Heart right ventricle (tissue), 16 donors: Measurements from ENCODE around the gene MCRIP1. TPM values are rescaled to one million over a fixed set of nuclear protein-coding genes. Genes with fewer than 3 reads are reported as not detected.

Source experiments
- ATAC-seq, 8 donors: fragments of 200-7000 bp; cut with Tn5 transposase; one replicate each; pipeline ENCODE4 v1.9.1; 2020; ENCODE audit warnings: mild to moderate bottlenecking in 8 of 8, moderate library complexity in 8 of 8, moderate number of reproducible peaks in 1 of 8
- DNase-seq, 2 donors: peaks; one replicate each; pipeline ENCODE4 v3.0.0-alpha.2; 2020
- H3K27ac ChIP-seq, 10 donors: fragments of 200-600 bp; sonication (generic) in 2 of 10; one replicate each; pipeline versions ENCODE4 v1.5.0 to v1.8.0; 2020 to 2022; ENCODE audit warnings: mild to moderate bottlenecking in 3 of 10
- H3K27me3 ChIP-seq, 7 donors: fragments of 200-600 bp; one replicate each; pipeline ENCODE4 v1.8.0; 2021 to 2022; ENCODE audit warnings: mild to moderate bottlenecking in 2 of 7
- H3K36me3 ChIP-seq, 9 donors: fragments of 200-600 bp; sonication (generic) in 1 of 9; one replicate each; pipeline versions ENCODE4 v1.5.0 to v1.8.0; 2020 to 2022; ENCODE audit warnings: mild to moderate bottlenecking in 2 of 9
- H3K4me1 ChIP-seq, 9 donors: fragments of 200-600 bp; sonication (generic) in 1 of 9; one replicate each; pipeline versions ENCODE4 v1.5.0 to v1.8.0; 2020 to 2022; ENCODE audit warnings: mild to moderate bottlenecking in 4 of 9
- H3K4me3 ChIP-seq, 10 donors: fragments of 200-600 bp; sonication (generic) in 2 of 10; one replicate each; pipeline versions ENCODE4 v1.5.0 to v1.8.0; 2020 to 2022; ENCODE audit warnings: mild to moderate bottlenecking in 7 of 10, moderate library complexity in 2 of 10
- H3K9me3 ChIP-seq, 11 donors: fragments of 200-600 bp in 10 of 11; sonication (generic) in 2 of 11; one replicate each; pipeline versions ENCODE4 v1.5.0 to v1.8.0; 2013 to 2022; ENCODE audit warnings: mild to moderate bottlenecking in 2 of 11, control low read depth in 1 of 11, moderate library complexity in 1 of 11
- WGBS, 2 donors: extraction: QIAGEN DNeasy Blood & Tissue Kit; methylation state at CpG; one replicate each; pipeline ENCODE4 v1.1.7; 2013; ENCODE audit warnings: inconsistent platforms in 1 of 2; 5-methylcytosine and 5-hydroxymethylcytosine counted together
- intact Hi-C, 10 donors: fragments of 100-400 bp; cut with DNase I; formaldehyde crosslinking; loops; one replicate each; pipeline versions ENCODE4 v1.11.1 to v1.14.2; 2022
- polyA plus RNA-seq, 2 donors: library from polyadenylated mRNA; stranded (reverse); fragments of 200-250 nt; gene quantifications; one replicate each; pipeline ENCODE4 v1.2.3, GENCODE V29; 2013
- total RNA-seq, 10 donors: library from RNA; stranded (reverse); fragmentation: NEBNext Ultra II Directional in 3 of 10; extraction: Animal tissue kit (Norgen Biotek cat#: 25700) in 3 of 10; gene quantifications; one replicate each; pipeline versions ENCODE4 v1.2.1 to v1.2.4, GENCODE V29; 2021 to 2023
- TF ChIP-seq, protein P1 (sequence below), 9 donors: fragments of 200-600 bp; sonication (generic) in 2 of 9; IDR thresholded peaks; one replicate each; pipeline versions ENCODE4 v1.5.0 to v1.8.0; 2021 to 2022; ENCODE audit warnings: antibody characterized with exemption in 9 of 9, mild to moderate bottlenecking in 5 of 9, moderate library complexity in 1 of 9
- donor health status: Arrhythmogenic right ventricular cardiomyopathy.
- donor health status: ischemic (EF 13 %, LVEDD 7.1; RV severe dilation, severe dysfunction).
- donor health status: healthy with polysubstance abuse.
- donor health status: DM: no; HTN: yes; CAD: no.
- donor health status: DM: no; HTN: no; CAD: no.
- donor health status: ischemic (EF 25% LVEDD 6.9; RV normal size, moderate dysfunction).
- donor health status: ischemic (EF 25% LVEDD 5.7; RV mildly dilated, moderate dysfunction).
- donor health status: healthy.
- donor health status: DM: yes; HTN: yes; CAD: no.
- donor health status: Ischemic cardiomyopathy.
- donor health status: ischemic (EF 35%, LVEDD 5.7; RV mildly dilated, moderate dysfunction).
- donor health status: nonischemic (EF 11% LVEDD 7.7; RV severe dilation, severe dysfunction).
- donor health status: DM: yes; HTN: yes; CAD: no.
- donor health status: PGD.
- donor health status: ischemic (EF 29% LVEDD 5.4; RV normal size, mild dysfunction).
- donor health status: nonischemic (EF 23%, LVEDD 6.1; RV moderate dilation, normal function).

Gene MCRIP1
- total and polyA plus RNA-seq, 12 donors, result 75.1 to 239 (median 92.5) TPM

DNA sequence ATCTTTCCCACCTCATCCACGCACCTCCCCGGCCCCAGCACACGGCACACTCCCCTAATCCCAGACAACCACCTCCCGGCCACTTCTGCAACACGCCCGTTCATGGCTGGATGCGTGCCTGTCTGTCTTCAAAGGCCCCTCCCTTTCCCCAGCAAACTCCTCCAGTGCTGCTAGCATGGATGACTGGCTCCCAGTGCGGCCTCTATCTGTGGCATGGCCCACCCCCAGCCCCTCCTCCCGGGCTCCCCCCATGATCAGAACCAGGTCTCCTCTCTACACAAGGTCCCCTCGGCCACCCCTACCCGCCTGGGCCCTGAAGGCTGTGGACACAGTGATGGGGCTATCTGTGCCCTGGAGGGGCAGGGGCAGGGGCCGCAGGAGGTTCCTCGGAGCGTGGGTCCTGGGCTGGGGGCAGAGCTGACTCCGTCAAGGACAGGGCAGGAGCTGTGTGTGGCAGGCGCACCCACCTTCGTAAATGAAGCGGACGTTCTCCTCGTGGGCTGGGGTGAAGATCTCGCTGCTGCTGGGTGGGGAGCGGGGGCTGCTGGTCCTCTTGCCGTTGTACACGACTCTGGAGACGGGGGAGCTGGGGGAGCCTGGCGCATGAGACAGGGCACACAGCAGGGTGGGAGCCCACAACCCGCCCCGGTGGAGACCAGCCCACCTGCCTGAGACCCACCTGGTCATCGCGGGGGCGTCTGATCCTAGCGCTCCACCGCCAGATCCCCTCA lies 9.1 kb downstream of the MCRIP1 start:
- Histone ChIP-seq H3K27ac (no peak overlapping the region), H3K27me3 (no peaks in the 10 kb centered on the region), H3K9me3 (no peaks in the 10 kb centered on the region), H3K4me3 (no peak overlapping the region), H3K4me1 (peaks cover 7 to 36% (median 23%) of the 10 kb centered on the region in 9 donors), H3K36me3 (peaks cover 0 to 31% (median 6%) of the 10 kb centered on the region in 9 donors)
- DNase-seq (no peak), ATAC-seq (no peak)
- 91 to 92% methylated on average over 33 of the region's 33 CpGs for WGBS, 2 donors
- TF ChIP-seq, protein P1, sequence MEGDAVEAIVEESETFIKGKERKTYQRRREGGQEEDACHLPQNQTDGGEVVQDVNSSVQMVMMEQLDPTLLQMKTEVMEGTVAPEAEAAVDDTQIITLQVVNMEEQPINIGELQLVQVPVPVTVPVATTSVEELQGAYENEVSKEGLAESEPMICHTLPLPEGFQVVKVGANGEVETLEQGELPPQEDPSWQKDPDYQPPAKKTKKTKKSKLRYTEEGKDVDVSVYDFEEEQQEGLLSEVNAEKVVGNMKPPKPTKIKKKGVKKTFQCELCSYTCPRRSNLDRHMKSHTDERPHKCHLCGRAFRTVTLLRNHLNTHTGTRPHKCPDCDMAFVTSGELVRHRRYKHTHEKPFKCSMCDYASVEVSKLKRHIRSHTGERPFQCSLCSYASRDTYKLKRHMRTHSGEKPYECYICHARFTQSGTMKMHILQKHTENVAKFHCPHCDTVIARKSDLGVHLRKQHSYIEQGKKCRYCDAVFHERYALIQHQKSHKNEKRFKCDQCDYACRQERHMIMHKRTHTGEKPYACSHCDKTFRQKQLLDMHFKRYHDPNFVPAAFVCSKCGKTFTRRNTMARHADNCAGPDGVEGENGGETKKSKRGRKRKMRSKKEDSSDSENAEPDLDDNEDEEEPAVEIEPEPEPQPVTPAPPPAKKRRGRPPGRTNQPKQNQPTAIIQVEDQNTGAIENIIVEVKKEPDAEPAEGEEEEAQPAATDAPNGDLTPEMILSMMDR (IDR thresholded peaks at IDR 0.05), result no peak
- intact Hi-C loops, result loop anchor here in 1 of 10 donors (5.0 kb wide), 1 partner anchor 38 kb away; the partner anchor contains the start of gene P4HB

DNA sequence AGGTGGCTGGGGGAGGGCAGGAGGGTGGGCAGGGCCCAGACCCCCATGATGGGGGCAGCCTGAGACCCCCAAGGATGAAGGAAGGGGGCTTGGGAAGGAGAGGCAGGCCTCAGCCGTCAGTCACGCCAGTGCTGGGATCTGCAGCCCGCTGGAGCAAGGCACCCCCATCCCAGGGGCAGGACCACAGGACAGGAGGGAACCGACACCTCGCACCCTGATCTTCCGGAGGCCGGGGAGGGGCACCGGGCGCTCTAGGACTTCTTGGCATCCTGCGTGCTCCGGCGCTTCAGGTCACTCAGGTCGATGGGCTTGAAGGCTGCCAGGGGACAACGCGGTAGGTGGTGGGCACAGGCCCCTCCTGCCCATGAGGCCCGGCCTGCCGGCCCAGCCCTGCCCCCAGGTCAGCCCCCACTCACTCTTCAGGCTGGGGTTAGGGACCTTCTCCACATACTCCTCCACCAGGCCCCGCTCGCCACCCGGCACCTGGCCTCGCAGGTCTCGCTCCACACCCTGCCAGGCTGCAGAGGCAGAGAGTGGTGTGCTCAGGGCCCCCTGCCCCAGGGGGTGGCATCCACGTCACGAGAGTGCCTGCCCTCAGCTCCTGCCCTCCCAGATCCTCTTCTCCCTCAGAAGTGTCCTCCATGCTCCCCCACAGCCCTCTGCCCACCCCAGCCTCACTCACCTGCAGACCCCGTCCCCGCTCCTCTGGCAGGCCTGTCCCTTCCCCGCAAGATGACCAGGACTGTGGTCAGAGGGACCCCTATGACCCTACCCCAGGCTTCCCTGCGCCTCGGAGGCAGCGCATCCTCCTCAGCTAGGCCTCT lies 9.9 kb downstream of the MCRIP1 start:
- no peaks in the 10 kb centered on the region for H3K27me3 ChIP-seq
- intact Hi-C loops, result loop anchor here in 1 of 10 donors (5.0 kb wide), 1 partner anchor 39 kb away; the partner anchor contains the start of gene P4HB
- H3K9me3 ChIP-seq, result no peaks in the 10 kb centered on the region
- DNase-seq (no peak), ATAC-seq (peak in 1 of 8 donors; percentile 7)
- no peak overlapping the region for H3K4me3 ChIP-seq
- H3K36me3 ChIP-seq, result peaks cover 0 to 31% (median 6%) of the 10 kb centered on the region in 9 donors
- WGBS, 2 donors, result 91 to 93% methylated on average over 26 to 30 of the region's 30 CpGs
- H3K4me1 ChIP-seq, result peaks cover 7 to 29% (median 23%) of the 10 kb centered on the region in 9 donors
- TF ChIP-seq, protein P1 (IDR thresholded peaks at IDR 0.05), result no peak
- H3K27ac ChIP-seq, result peak overlapping the region in 7 of 10 donors; percentile 86 to 93 (median 88)

DNA sequence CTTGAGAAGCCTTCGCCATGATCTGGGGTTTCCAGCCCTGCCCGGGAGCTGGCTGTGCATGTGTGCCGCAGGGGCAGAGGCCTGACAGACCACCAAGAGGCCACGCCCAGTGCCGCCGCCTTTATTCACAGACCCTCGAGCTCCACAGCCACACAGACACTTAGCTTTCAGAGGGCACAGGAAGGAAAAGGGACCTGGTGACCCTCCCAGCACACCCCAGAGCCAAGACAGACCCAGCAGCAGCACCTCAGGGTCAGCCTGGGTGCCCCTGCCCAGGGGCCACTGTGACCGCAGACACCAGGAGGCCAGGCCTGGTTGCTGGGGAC lies 10.8 kb downstream of the MCRIP1 start:
- Histone ChIP-seq H3K36me3 (peaks cover 0 to 31% (median 6%) of the 10 kb centered on the region in 9 donors), H3K4me3 (no peak overlapping the region), H3K27ac (peak overlapping the region; percentile 82 to 93 (median 88)), H3K4me1 (peaks cover 7 to 29% (median 23%) of the 10 kb centered on the region in 9 donors), H3K9me3 (no peaks in the 10 kb centered on the region), H3K27me3 (no peaks in the 10 kb centered on the region)
- 87 to 90% methylated on average over 8 of the region's 8 CpGs for WGBS, 2 donors
- TF ChIP-seq, protein P1 (IDR thresholded peaks at IDR 0.05), result no peak
- intact Hi-C loops, result loop anchor here in 1 of 10 donors (5.0 kb wide), 1 partner anchor 40 kb away; the partner anchor contains the start of gene P4HB
- no peak for DNase-seq
- peak in 2 of 8 donors; percentile 4 to 11 for ATAC-seq

DNA sequence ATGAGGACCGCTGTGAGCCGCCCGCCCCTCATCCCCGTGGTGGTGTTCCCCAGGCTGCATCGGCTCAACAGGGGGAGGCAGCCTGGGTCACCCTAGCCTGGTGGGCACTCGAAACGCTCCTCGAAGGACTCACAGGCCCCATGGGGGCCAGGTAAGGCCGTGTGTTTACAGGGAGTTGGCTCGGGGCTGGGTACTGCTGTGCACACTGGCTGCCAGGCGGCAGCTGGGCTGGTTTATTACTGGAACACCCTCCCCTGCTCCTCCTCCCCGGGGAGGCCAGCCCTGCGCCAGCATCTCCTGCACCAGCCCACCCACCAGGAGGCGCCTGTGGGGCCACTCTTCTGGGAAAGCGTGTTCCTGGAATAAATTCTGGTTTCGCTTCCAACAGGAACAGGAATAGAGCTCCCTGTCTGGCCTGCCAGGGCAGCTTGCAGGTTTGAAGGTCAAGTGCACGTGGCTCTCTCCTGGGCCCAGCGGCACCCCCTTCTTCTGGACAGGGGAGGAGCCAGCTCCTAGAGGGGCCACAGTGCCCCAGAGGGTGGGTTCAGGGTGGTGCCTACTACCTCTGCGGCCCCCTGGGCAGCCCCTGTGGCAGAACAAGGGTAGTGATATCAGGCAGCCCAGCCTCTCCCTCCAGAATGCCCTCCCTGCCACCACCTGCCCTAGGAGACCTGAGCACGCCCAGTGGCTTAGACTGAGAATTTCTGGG lies 11.3 kb downstream of the MCRIP1 start:
- WGBS, 2 donors, result 36 to 40% methylated on average over 20 of the region's 20 CpGs
- H3K27ac ChIP-seq, result peak overlapping the region; percentile 82 to 93 (median 88)
- intact Hi-C loops, result loop anchor here in 1 of 10 donors (5.0 kb wide), 1 partner anchor 41 kb away; the partner anchor contains the start of gene P4HB
- H3K9me3 ChIP-seq, result no peaks in the 10 kb centered on the region
- H3K4me3 ChIP-seq, result no peak overlapping the region
- peak; percentile 76 to 92 (median 90) for ATAC-seq
- peaks cover 7 to 29% (median 23%) of the 10 kb centered on the region in 9 donors for H3K4me1 ChIP-seq
- DNase-seq, result peak; percentile 85
- TF ChIP-seq, protein P1 (IDR thresholded peaks at IDR 0.05), result peak; percentile 44 to 83 (median 72)
- peaks cover 0 to 31% (median 6%) of the 10 kb centered on the region in 9 donors for H3K36me3 ChIP-seq
- H3K27me3 ChIP-seq, result no peaks in the 10 kb centered on the region
